Measurements from ENCODE around the gene PTPN2.

Gene PTPN2

GRCh38 chr18:12879840-12880540 is 4.0 kb downstream of the PTPN2 start:
- TF ChIP-seq GATA2 (IDR thresholded peaks at IDR 0.05; ENCODE audit: low read depth, low read length): no peak
- TF ChIP-seq GATA3 (IDR thresholded peaks at IDR 0.05; ENCODE audit: low read depth, low read length): no peak

- TF ChIP-seq GATA2 (IDR thresholded peaks at IDR 0.05; ENCODE audit: low read depth, low read length): no peak
- TF ChIP-seq GATA3 (IDR thresholded peaks at IDR 0.05; ENCODE audit: low read depth, low read length): no peak
These were observed 11.6 kb downstream of the PTPN2 start for GRCh38 chr18:12872408-12872807.

- TF ChIP-seq GATA3 (IDR thresholded peaks at IDR 0.05; ENCODE audit: low read depth, low read length) (no peak), GATA2 (IDR thresholded peaks at IDR 0.05; ENCODE audit: low read depth, low read length) (no peak)
These were observed 15.5 kb downstream of the PTPN2 start for GRCh38 chr18:12868576-12868975.

- TF ChIP-seq GATA3 (IDR thresholded peaks at IDR 0.05; ENCODE audit: low read depth, low read length) (no peak), GATA2 (IDR thresholded peaks at IDR 0.05; ENCODE audit: low read depth, low read length) (no peak)
These were observed 16.5 kb downstream of the PTPN2 start for GRCh38 chr18:12867441-12868123.

GRCh38 chr18:12863687-12864216 is 20.3 kb downstream of the PTPN2 start:
- TF ChIP-seq GATA2 (IDR thresholded peaks at IDR 0.05; ENCODE audit: low read depth, low read length) (no peak), GATA3 (IDR thresholded peaks at IDR 0.05; ENCODE audit: low read depth, low read length) (no peak)

GRCh38 chr18:12862874-12863482 is 21.1 kb downstream of the PTPN2 start:
- TF ChIP-seq GATA3 (IDR thresholded peaks at IDR 0.05; ENCODE audit: low read depth, low read length) (no peak), GATA2 (IDR thresholded peaks at IDR 0.05; ENCODE audit: low read depth, low read length) (no peak)

- TF ChIP-seq GATA3 (IDR thresholded peaks at IDR 0.05; ENCODE audit: low read depth, low read length) (no peak), GATA2 (IDR thresholded peaks at IDR 0.05; ENCODE audit: low read depth, low read length) (no peak)
These were observed 21.6 kb downstream of the PTPN2 start for GRCh38 chr18:12862467-12862866.

- TF ChIP-seq GATA3 (IDR thresholded peaks at IDR 0.05; ENCODE audit: low read depth, low read length) (no peak), GATA2 (IDR thresholded peaks at IDR 0.05; ENCODE audit: low read depth, low read length) (no peak)
These were observed 22.4 kb downstream of the PTPN2 start for GRCh38 chr18:12861637-12862036.

GRCh38 chr18:12860530-12860929 is 23.5 kb downstream of the PTPN2 start:
- no peak for TF ChIP-seq GATA2 (IDR thresholded peaks at IDR 0.05; ENCODE audit: low read depth, low read length)
- no peak for TF ChIP-seq GATA3 (IDR thresholded peaks at IDR 0.05; ENCODE audit: low read depth, low read length)

GRCh38 chr18:12858991-12859390 is 25.0 kb downstream of the PTPN2 start:
- TF ChIP-seq GATA3 (IDR thresholded peaks at IDR 0.05; ENCODE audit: low read depth, low read length) (no peak), GATA2 (IDR thresholded peaks at IDR 0.05; ENCODE audit: low read depth, low read length) (no peak)

- TF ChIP-seq GATA3 (IDR thresholded peaks at IDR 0.05; ENCODE audit: low read depth, low read length) (no peak), GATA2 (IDR thresholded peaks at IDR 0.05; ENCODE audit: low read depth, low read length) (no peak)
These were observed 26.0 kb downstream of the PTPN2 start for GRCh38 chr18:12857991-12858544.

GRCh38 chr18:12857215-12857905 is 26.7 kb downstream of the PTPN2 start:
- TF ChIP-seq GATA2 (IDR thresholded peaks at IDR 0.05; ENCODE audit: low read depth, low read length): no peak
- no peak for TF ChIP-seq GATA3 (IDR thresholded peaks at IDR 0.05; ENCODE audit: low read depth, low read length)

GRCh38 chr18:12855916-12856315 is 28.1 kb downstream of the PTPN2 start:
- TF ChIP-seq GATA2 (IDR thresholded peaks at IDR 0.05; ENCODE audit: low read depth, low read length): no peak
